ES-I3 (cell line): ENCODE data around the gene TMPRSS7.

ENCODE experiments used
- H3K36me3 ChIP-seq: 2 replicates; pipeline ENCODE4 v1.6.1; 2013; ENCODE audit warnings: mild to moderate bottlenecking, low read length, control low read depth, moderate library complexity; ENCODE audit not compliant: insufficient read depth
- H3K4me1 ChIP-seq: 2 replicates; pipeline ENCODE4 v1.6.1; 2013; ENCODE audit warnings: mild to moderate bottlenecking, control low read depth, low read length; ENCODE audit not compliant: insufficient read depth
- H3K9ac ChIP-seq: 2 replicates; pipeline ENCODE4 v1.6.1; 2013; ENCODE audit warnings: low read depth, mild to moderate bottlenecking, low read length, moderate library complexity
- H3K9me3 ChIP-seq: 2 replicates; pipeline ENCODE4 v1.6.1; 2013; ENCODE audit warnings: mild to moderate bottlenecking, low read length, moderate library complexity; ENCODE audit not compliant: control insufficient read depth, insufficient read depth

The TMPRSS7 gene

GRCh38 chr3:112089956-112090886 is 55.7 kb downstream of the TMPRSS7 start:
- Histone ChIP-seq H3K9ac (no peak overlapping the region), H3K4me1 (peaks cover 26% of the 10 kb centered on the region), H3K36me3 (no peaks in the 10 kb centered on the region)

DNA sequence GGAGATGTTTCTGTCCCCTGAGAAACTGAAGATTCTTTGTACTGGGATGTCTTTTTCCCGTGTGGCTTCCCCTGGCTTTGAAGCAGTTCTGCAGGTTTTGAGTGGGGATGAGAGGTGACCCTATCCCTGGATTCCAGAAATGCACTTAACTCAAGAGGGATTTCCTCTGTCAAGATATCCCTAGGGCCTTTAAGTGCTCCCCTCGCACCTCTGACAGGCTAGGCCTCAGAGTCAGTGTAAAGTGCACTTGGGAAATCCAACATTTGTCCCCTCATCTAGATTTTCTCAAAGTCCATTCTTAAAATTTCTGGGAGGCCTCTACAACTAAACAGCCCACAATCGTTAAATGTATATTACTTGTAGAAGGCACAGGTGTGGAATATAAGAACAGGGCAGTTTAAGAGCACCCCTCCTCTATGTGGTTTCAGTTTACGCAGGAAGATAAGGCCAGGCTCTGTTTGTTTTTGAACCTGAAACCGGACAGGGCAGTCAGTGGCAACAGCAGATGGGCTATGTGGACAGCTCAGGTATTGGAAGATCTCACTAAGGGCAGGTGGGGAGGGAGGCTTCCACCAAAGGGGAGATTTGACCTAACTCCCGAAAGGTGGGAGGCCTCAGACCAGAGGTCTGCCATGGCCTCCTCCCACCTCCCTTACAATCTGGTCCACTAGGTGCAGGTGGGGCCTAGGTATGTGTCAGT is 56.5 kb downstream of the TMPRSS7 start:
- Histone ChIP-seq H3K4me1 (peaks cover 22% of the 10 kb centered on the region), H3K36me3 (no peaks in the 10 kb centered on the region), H3K9me3 (no peaks in the 10 kb centered on the region), H3K9ac (no peak overlapping the region)

More at GRCh38 chr3:112089956-112090886, 55.7 kb downstream of the TMPRSS7 start:
- H3K9me3 ChIP-seq = no peaks in the 10 kb centered on the region

DNA sequence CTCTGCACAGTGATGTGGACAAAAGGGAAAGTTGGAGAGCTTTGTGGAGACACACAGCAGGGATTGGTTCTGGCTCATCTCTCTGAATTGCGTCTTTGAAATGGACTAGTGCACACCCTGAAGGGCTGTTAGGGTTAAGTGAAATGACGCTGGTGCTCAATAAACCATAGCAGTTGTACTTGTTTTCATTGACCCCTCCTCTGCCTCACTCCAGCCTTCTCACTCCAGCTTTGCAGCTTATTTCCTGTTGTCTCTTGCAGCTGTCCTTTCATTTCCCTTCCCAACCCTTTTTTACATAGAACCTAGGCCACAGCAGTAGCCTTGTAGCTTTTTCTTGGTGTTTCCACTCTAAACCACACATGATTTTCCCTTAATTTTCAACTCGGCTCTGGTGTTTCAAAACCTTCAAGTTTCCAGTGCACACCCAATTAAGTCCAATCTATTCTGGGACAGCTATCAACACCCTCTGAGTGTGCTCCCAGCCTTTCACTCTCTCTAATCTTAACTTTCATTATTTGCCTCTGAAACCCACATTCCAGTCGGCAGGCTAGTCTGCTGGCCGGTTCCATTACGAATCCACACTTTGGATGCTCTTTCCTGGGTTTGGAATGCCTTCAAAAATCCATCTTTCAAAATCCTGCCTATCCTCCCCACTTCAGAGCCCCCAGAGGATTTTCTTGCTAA is 58.1 kb downstream of the TMPRSS7 start:
- H3K4me1 ChIP-seq = peaks cover 20% of the 10 kb centered on the region
- H3K36me3 ChIP-seq = no peaks in the 10 kb centered on the region
- no peaks in the 10 kb centered on the region for H3K9me3 ChIP-seq
- no peak overlapping the region for H3K9ac ChIP-seq

GRCh38 chr3:112093180-112093522 is 58.6 kb downstream of the TMPRSS7 start:
- Histone ChIP-seq H3K4me1 (peaks cover 15% of the 10 kb centered on the region), H3K36me3 (no peaks in the 10 kb centered on the region), H3K9ac (no peak overlapping the region), H3K9me3 (no peaks in the 10 kb centered on the region)

GRCh38 chr3:112095731-112096130 is 61.2 kb downstream of the TMPRSS7 start:
- H3K9ac ChIP-seq = no peak overlapping the region
- no peaks in the 10 kb centered on the region for H3K9me3 ChIP-seq
- H3K4me1 ChIP-seq = peaks cover 15% of the 10 kb centered on the region
- H3K36me3 ChIP-seq = no peaks in the 10 kb centered on the region

GRCh38 chr3:112096176-112096575 is 61.6 kb downstream of the TMPRSS7 start:
- H3K4me1 ChIP-seq = peaks cover 15% of the 10 kb centered on the region
- H3K9ac ChIP-seq = no peak overlapping the region
- no peaks in the 10 kb centered on the region for H3K36me3 ChIP-seq
- no peaks in the 10 kb centered on the region for H3K9me3 ChIP-seq

DNA sequence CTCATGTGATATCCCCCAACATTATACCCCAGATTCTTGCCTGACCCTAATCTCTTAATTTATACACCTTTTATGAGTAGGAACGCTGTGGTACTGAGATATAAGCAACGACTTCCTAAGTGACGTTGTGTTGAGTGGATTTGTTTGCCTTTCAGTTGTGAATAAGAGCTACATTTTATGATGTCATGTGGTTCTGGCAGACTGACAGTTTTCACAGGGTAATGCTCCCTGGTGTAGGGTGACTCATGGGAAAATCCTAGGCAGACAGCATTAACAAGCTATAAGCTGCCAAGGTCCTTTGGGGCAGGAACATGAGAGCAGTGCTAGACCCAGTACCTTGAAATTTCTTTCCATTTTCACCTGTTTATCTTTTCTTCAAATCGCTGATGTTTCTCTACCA is 62.8 kb downstream of the TMPRSS7 start:
- Histone ChIP-seq H3K4me1 (peaks cover 14% of the 10 kb centered on the region), H3K9me3 (no peaks in the 10 kb centered on the region), H3K9ac (no peak overlapping the region), H3K36me3 (no peaks in the 10 kb centered on the region)

DNA sequence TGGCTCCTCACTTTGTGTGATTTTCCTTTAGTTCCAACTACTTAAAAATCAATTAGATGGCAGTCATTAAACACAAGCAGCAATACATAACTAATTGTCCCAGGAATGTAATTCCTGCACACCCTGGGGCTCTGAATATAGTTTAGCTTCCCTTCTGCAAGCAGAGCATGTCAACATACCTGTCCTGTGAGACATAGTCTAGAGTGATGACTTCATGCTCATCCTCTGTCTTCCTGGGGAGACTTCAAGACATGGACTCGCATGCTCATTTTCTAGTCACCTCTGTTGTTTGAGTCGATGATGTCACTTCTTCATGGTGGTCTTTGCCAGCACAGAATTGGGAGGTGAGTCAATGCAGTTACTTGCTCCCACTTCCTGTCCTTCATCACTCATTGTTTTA is 67.4 kb downstream of the TMPRSS7 start:
- Histone ChIP-seq H3K4me1 (0 out of 2 replicates have a peak, but pooled peaks cover 4% of the 10 kb centered on the region), H3K9me3 (no peaks in the 10 kb centered on the region), H3K9ac (no peak overlapping the region), H3K36me3 (peaks cover 2% of the 10 kb centered on the region; the same call in 1 of the 2 replicates)

- peaks cover 2% of the 10 kb centered on the region; the same call in 1 of the 2 replicates for H3K36me3 ChIP-seq
Measured at GRCh38 chr3:112104774-112105173, 70.2 kb downstream of the TMPRSS7 start.

DNA sequence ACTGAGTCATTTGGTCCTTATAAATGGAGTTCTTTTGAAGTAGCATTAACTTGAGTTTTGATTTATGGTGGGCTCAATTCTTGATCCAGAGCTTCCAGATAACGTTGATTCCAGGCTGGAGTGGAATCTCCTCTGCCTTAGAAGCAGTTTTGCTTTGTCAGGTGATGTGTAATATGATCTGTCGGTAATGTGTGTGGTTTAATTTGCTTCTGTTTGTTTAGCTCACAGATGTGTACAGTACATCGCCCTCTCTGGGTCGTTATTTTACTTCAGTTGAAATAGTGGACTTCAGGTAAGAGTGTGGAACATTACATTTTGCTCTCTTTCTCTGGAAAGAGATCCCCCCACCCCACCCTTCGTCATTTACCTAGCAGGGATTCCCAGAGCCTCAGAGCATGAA is 74.8 kb downstream of the TMPRSS7 start:
- H3K9me3 ChIP-seq = no peaks in the 10 kb centered on the region
- no peaks in the 10 kb centered on the region for H3K4me1 ChIP-seq
- H3K9ac ChIP-seq = no peak overlapping the region
- H3K36me3 ChIP-seq = peaks cover 5% of the 10 kb centered on the region; the same call in 1 of the 2 replicates

More at GRCh38 chr3:112104774-112105173, 70.2 kb downstream of the TMPRSS7 start:
- Histone ChIP-seq H3K4me1 (0 out of 2 replicates have a peak, but pooled peaks cover 4% of the 10 kb centered on the region), H3K9ac (no peak overlapping the region), H3K9me3 (no peaks in the 10 kb centered on the region)

DNA sequence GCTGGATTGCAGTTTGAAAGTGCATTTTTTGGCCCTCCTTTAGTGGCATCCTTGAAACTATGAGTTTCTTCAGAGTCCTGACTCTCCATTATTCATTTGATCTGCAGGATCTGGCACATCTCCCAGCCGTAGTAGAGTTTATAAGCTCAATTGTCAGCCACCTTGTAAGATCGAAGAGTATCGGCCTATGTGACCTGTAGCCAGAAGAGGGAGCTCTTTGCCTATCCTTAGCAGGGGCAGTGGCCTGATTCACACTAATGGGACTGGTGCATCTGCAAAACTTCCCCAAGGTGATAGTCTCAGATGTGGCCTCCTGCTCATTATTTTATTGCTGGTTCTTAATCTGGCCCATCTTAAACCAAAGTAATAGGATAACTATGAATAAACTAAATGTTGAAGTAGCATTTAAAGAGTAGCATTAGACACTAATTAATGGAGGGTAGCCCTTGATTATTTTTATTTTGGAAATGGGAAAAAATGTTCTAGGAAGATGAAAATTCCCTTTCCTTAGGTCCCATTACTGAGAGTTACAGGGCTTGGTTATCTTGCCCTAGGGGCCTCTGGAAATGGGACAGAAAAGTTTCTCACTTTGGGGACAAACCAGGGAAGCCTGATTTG is 77.4 kb downstream of the TMPRSS7 start:
- H3K36me3 ChIP-seq = peaks cover 8% of the 10 kb centered on the region; the same call in 1 of the 2 replicates
- H3K9ac ChIP-seq = no peak overlapping the region
- H3K9me3 ChIP-seq = no peaks in the 10 kb centered on the region
- H3K4me1 ChIP-seq = no peaks in the 10 kb centered on the region

DNA sequence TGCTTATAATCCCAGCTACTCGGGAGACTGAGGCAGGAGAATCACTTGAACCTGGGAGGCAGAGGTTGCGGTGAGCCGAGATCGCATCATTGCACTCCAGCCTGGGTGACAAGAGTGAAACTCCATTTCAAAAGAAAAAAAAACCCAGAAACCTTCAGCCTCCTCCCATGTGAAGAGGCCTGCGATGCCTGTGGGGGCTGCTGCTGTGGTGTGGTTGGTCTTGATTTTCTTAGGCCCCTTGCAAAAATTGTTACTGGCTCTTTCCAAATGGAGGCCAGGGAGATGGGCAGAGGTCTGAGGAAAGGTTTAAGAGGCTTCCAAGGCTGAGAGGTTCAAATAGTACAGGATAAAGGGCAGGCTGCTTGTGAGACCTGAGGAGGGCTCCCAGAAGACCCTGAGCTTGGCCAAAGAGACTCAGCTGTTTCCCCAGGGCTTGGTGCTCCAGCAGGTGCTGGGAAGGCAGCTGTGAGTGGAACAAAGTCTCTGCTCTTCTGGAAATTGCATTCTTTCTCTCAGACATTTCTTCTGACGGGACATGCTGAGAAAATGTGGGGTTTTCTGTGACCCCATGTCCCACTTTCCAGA is 80.1 kb downstream of the TMPRSS7 start:
- Histone ChIP-seq H3K4me1 (peaks cover 3% of the 10 kb centered on the region; the same call in 1 of the 2 replicates), H3K9ac (no peak overlapping the region), H3K36me3 (peaks cover 8% of the 10 kb centered on the region; the same call in 1 of the 2 replicates), H3K9me3 (no peaks in the 10 kb centered on the region)

- Histone ChIP-seq H3K4me1 (peaks cover 5% of the 10 kb centered on the region; the same call in 1 of the 2 replicates), H3K9ac (no peak overlapping the region), H3K9me3 (no peaks in the 10 kb centered on the region), H3K36me3 (peaks cover 8% of the 10 kb centered on the region; the same call in 1 of the 2 replicates)
Measured at GRCh38 chr3:112115161-112115739, 80.7 kb downstream of the TMPRSS7 start.
